Measurements from ENCODE around the gene EDIL3. TPM values are rescaled to one million over a fixed set of nuclear protein-coding genes. Genes with fewer than 3 reads are reported as not detected.
A peak's percentile ranks its signal among the peaks of the same experiment; 100 is the strongest.

Gene EDIL3
- total RNA-seq, 4 donors from 2014 or later = 5.6 to 38.9 (median 25.6) TPM

DNA sequence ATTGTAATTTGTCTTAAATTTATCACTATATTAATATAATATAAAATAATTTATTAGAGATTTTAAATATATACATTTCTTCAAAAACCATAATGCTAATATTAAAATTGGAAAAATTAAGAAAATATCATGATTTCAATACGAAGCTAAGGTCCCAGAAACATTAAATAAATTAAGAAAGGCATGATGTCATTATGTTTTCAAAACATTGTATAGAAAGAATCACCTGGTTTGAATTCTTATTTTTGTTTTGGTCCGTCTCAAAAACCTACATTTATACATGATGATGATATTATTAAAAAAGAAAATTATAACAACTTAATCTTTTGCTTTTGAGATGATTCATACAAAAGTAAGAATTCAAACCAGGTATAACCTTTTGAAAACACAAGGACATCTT, 8.2 kb upstream of the EDIL3 start:
- H3K9me3 ChIP-seq = no peaks in the 10 kb centered on the region
- H3K36me3 ChIP-seq = no peaks in the 10 kb centered on the region
- no peak for DNase-seq
- H3K4me3 ChIP-seq = no peak overlapping the region
- H3K4me1 ChIP-seq = no peaks in the 10 kb centered on the region
- H3K27ac ChIP-seq = no peak overlapping the region
- 79 to 88% methylated on average over 2 of the region's 2 CpGs for WGBS, 2 donors (ENCODE audit: low coverage in 1 of 2)
- in situ Hi-C loops (cut with MboI; ENCODE audit: low pct_ligation_motif_present in 1 of 4, low pct_unique_long_range_greater_than_20kb in 1 of 4, low sequenced_read_pairs in 3 of 4) (no loop called here), intact Hi-C loops (cut with DNase I; ENCODE audit: low total_unique reads) (no loop called here)
- TF ChIP-seq, protein P1, sequence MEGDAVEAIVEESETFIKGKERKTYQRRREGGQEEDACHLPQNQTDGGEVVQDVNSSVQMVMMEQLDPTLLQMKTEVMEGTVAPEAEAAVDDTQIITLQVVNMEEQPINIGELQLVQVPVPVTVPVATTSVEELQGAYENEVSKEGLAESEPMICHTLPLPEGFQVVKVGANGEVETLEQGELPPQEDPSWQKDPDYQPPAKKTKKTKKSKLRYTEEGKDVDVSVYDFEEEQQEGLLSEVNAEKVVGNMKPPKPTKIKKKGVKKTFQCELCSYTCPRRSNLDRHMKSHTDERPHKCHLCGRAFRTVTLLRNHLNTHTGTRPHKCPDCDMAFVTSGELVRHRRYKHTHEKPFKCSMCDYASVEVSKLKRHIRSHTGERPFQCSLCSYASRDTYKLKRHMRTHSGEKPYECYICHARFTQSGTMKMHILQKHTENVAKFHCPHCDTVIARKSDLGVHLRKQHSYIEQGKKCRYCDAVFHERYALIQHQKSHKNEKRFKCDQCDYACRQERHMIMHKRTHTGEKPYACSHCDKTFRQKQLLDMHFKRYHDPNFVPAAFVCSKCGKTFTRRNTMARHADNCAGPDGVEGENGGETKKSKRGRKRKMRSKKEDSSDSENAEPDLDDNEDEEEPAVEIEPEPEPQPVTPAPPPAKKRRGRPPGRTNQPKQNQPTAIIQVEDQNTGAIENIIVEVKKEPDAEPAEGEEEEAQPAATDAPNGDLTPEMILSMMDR (IDR thresholded peaks at IDR 0.05) = no peak
- TF ChIP-seq POLR2A (IDR thresholded peaks at IDR 0.05) = no peak
- no peak for TF ChIP-seq EP300 (IDR thresholded peaks at IDR 0.05; ENCODE audit: low read depth)
- no peak for TF ChIP-seq POLR2AphosphoS5 (IDR thresholded peaks at IDR 0.05)
- H3K27me3 ChIP-seq = no peaks in the 10 kb centered on the region

DNA sequence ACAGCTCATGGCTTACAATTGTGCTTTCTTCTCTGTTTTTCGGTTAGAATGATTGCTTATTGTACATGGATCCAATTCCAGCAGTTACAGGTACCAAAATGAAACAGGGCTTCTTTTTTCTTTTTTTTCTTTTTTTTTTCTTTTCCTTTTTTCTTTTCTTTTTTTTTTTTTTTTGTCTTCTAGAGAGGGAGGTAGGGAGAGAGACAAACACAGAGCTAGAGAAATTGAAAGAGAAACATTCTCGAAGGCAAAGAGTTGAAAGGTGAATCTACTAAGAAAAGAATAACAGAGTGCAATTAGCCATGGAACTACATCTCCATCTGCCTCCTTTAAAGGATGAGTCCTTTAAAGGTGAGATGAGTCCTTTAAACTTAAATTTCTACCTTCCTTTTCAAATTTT, 1.0 kb upstream of the EDIL3 start:
- no peak for TF ChIP-seq POLR2A (IDR thresholded peaks at IDR 0.05)
- TF ChIP-seq EP300 (IDR thresholded peaks at IDR 0.05; ENCODE audit: low read depth) = no peak
- TF ChIP-seq, protein P1 (IDR thresholded peaks at IDR 0.05) = no peak
- no peak for TF ChIP-seq POLR2AphosphoS5 (IDR thresholded peaks at IDR 0.05)
- Histone ChIP-seq H3K27ac (peak overlapping the region; percentile 86 to 90 (median 89)), H3K9me3 (no peaks in the 10 kb centered on the region), H3K4me1 (peaks cover 4 to 19% (median 7%) of the 10 kb centered on the region in 4 donors), H3K4me3 (peak overlapping the region in 3 of 4 donors; percentile 65 to 80 (median 73)), H3K27me3 (peaks cover 26% of the 10 kb centered on the region), H3K36me3 (no peaks in the 10 kb centered on the region)
- WGBS, 2 donors (ENCODE audit: low coverage in 1 of 2) = 30 to 39% methylated on average over 2 of the region's 2 CpGs
- no peak for DNase-seq
- in situ Hi-C loops (cut with MboI; ENCODE audit: low pct_ligation_motif_present in 1 of 4, low pct_unique_long_range_greater_than_20kb in 1 of 4, low sequenced_read_pairs in 3 of 4) (no loop called here), intact Hi-C loops (cut with DNase I; ENCODE audit: low total_unique reads) (no loop called here)

DNA sequence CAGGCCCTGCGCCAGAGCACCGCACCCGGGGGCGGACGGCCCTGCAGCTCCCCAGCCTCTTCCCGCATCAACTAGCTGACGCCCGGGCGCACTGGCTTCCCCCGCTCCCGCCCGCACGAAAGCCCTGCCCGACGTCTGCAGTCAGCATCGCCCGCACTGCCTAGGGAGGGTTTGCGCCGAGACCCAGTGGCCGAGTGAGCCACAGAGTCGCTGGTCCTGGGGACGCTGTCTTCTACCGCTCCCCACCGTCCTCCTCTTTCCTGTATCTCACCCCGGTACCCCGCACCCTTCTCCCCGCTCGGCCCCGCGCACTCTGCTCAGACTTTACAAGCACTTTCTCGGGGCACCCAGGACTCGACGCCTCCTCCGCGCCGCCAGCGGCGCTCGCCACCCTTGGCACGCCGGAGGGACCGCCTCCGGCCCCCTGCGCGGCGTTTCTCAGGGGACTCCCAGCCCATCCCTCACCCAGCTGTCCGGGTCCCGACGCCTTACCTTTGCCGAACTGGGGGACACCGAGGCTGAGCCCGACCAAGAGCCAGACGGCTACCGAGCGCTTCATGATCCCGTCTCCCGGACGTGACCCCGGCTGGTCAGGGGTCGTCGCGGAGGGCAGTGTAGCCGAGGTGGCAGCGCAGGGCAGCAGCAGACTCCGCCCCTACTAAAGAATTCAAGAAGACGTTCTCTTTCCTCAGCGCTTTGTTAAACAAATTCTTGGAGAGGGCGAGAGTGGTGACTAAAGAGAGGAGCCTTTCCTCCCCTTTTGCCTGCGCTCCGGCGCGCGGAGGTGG, 670 bp downstream of the EDIL3 start:
- peak in 1 of 3 donors; percentile 4 for TF ChIP-seq POLR2AphosphoS5 (IDR thresholded peaks at IDR 0.05)
- TF ChIP-seq POLR2A (IDR thresholded peaks at IDR 0.05) = peak; percentile 19
- TF ChIP-seq EP300 (IDR thresholded peaks at IDR 0.05; ENCODE audit: low read depth) = no peak
- peaks cover 6 to 35% (median 17%) of the 10 kb centered on the region in 4 donors for H3K4me1 ChIP-seq
- peak overlapping the region; percentile 58 to 80 (median 69) for H3K4me3 ChIP-seq
- intact Hi-C loops (cut with DNase I; ENCODE audit: low total_unique reads) (no loop called here), in situ Hi-C loops (cut with MboI; ENCODE audit: low pct_ligation_motif_present in 1 of 4, low pct_unique_long_range_greater_than_20kb in 1 of 4, low sequenced_read_pairs in 3 of 4) (no loop called here)
- DNase-seq = peak; percentile 51
- 10% methylated on average over 68 of the region's 73 CpGs; no CpG with 5 or more reads in 1 of the 2 donors for WGBS, 2 donors (ENCODE audit: low coverage in 1 of 2)
- H3K9me3 ChIP-seq = no peaks in the 10 kb centered on the region
- H3K27ac ChIP-seq = peak overlapping the region; percentile 86 to 90 (median 89)
- peaks cover 26% of the 10 kb centered on the region for H3K27me3 ChIP-seq
- no peaks in the 10 kb centered on the region for H3K36me3 ChIP-seq

DNA sequence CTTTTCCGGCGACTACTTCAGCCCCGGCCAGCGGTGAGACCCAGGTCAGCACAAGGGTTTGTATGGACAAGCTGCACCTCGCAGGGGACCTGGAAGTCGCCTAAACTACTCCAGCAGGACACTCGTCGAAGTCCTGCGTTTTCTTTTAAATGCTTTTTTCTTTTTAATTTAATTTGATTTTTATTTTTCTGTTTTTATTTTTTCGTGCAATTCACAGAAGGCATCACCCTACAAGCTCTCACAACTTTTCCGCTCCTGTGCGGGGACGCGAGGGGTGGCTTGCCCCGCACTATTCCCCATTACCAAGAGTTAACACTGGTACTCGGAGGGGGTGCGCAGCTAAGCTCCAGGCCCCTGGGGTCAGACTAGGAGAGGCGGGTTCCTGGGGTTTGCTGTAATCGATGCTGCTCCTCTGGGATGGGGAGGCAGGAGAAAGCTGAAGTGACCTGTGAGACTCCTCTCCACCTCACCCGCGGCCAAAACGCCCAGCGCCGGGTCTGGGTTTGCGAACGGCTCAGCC, 1.3 kb downstream of the EDIL3 start:
- peaks cover 6 to 35% (median 19%) of the 10 kb centered on the region in 4 donors for H3K4me1 ChIP-seq
- in situ Hi-C loops (cut with MboI; ENCODE audit: low pct_ligation_motif_present in 1 of 4, low pct_unique_long_range_greater_than_20kb in 1 of 4, low sequenced_read_pairs in 3 of 4) (no loop called here), intact Hi-C loops (cut with DNase I; ENCODE audit: low total_unique reads) (no loop called here)
- peak overlapping the region; percentile 58 to 80 (median 69) for H3K4me3 ChIP-seq
- DNase-seq = no peak
- peak overlapping the region; percentile 86 to 90 (median 89) for H3K27ac ChIP-seq
- no peaks in the 10 kb centered on the region for H3K9me3 ChIP-seq
- H3K36me3 ChIP-seq = no peaks in the 10 kb centered on the region
- peaks cover 26% of the 10 kb centered on the region for H3K27me3 ChIP-seq
- WGBS, 2 donors (ENCODE audit: low coverage in 1 of 2) = 0 to 3% methylated on average over 12 to 26 of the region's 26 CpGs
- TF ChIP-seq POLR2A (IDR thresholded peaks at IDR 0.05) = no peak
- TF ChIP-seq POLR2AphosphoS5 (IDR thresholded peaks at IDR 0.05) = no peak
- TF ChIP-seq EP300 (IDR thresholded peaks at IDR 0.05; ENCODE audit: low read depth) = no peak
- TF ChIP-seq, protein P1 (IDR thresholded peaks at IDR 0.05) = no peak
